Osteocyte (in vitro differentiated cells): Measurements from ENCODE around the gene CDK6. TPM values are rescaled to one million over a fixed set of nuclear protein-coding genes. Genes with fewer than 3 reads are reported as not detected.

Source experiments
- DNase-seq: peaks from one replicate; pipeline ENCODE4 v3.0.0; 2021; ENCODE audit warnings: mixed read lengths; ENCODE audit not compliant: unreplicated experiment; ENCODE audit errors: extremely low spot score
- H3K27ac Mint-ChIP-seq: one replicate; pipeline ENCODE4 v1.8.0; 2021; ENCODE audit warnings: mild to moderate bottlenecking, mixed read lengths; ENCODE audit not compliant: unreplicated experiment
- H3K27me3 Mint-ChIP-seq: one replicate; pipeline ENCODE4 v1.8.0; 2021; ENCODE audit warnings: mixed read lengths; ENCODE audit not compliant: unreplicated experiment
- H3K36me3 Mint-ChIP-seq: one replicate; pipeline ENCODE4 v1.8.0; 2021; ENCODE audit warnings: mixed read lengths; ENCODE audit not compliant: unreplicated experiment
- H3K4me1 Mint-ChIP-seq: one replicate; pipeline ENCODE4 v1.8.0; 2021; ENCODE audit warnings: mixed read lengths; ENCODE audit not compliant: unreplicated experiment
- H3K4me3 Mint-ChIP-seq: one replicate; pipeline ENCODE4 v1.8.0; 2021; ENCODE audit warnings: mild to moderate bottlenecking, moderate library complexity, mixed read lengths; ENCODE audit not compliant: unreplicated experiment
- H3K9me3 Mint-ChIP-seq: one replicate; pipeline ENCODE4 v1.8.0; 2021; ENCODE audit warnings: mixed read lengths; ENCODE audit not compliant: unreplicated experiment
- CTCF ChIP-seq: fragments of 200-600 bp; sonication (generic); IDR thresholded peaks from 2 replicates; pipeline ENCODE4 v1.5.0; 2021; ENCODE audit warnings: antibody characterized with exemption, mild to moderate bottlenecking, moderate library complexity
- total RNA-seq: library from RNA; stranded (reverse); gene quantifications from 2 replicates; pipeline ENCODE4 v1.2.1, GENCODE V29; 2021

The CDK6 gene
- total RNA-seq, 1 donor from 2014 or later = 53.6 TPM

GRCh38 chr7:92702535-92702934, 133.8 kb downstream of the CDK6 start:
- Mint-ChIP-seq H3K27ac (no peak overlapping the region), H3K4me1 (peaks cover 30% of the 10 kb centered on the region), H3K36me3 (peaks cover 14% of the 10 kb centered on the region), H3K9me3 (no peaks in the 10 kb centered on the region), H3K27me3 (no peaks in the 10 kb centered on the region), H3K4me3 (no peak overlapping the region)
- no peak for TF ChIP-seq CTCF
- DNase-seq = no peak

- H3K4me1 Mint-ChIP-seq = peaks cover 49% of the 10 kb centered on the region
- TF ChIP-seq CTCF = no peak
- H3K36me3 Mint-ChIP-seq = peaks cover 8% of the 10 kb centered on the region
- H3K27ac Mint-ChIP-seq = peak overlapping the region; percentile 68
- no peak overlapping the region for H3K4me3 Mint-ChIP-seq
- no peak for DNase-seq
- no peaks in the 10 kb centered on the region for H3K27me3 Mint-ChIP-seq
- no peaks in the 10 kb centered on the region for H3K9me3 Mint-ChIP-seq
Observed at GRCh38 chr7:92699966-92700514, 136.3 kb downstream of the CDK6 start.

GRCh38 chr7:92699560-92699959, 136.8 kb downstream of the CDK6 start:
- H3K36me3 Mint-ChIP-seq = peaks cover 3% of the 10 kb centered on the region
- H3K27me3 Mint-ChIP-seq = no peaks in the 10 kb centered on the region
- no peak for TF ChIP-seq CTCF
- peaks cover 53% of the 10 kb centered on the region for H3K4me1 Mint-ChIP-seq
- no peak overlapping the region for H3K4me3 Mint-ChIP-seq
- no peak for DNase-seq
- H3K27ac Mint-ChIP-seq = peak overlapping the region; percentile 96
- H3K9me3 Mint-ChIP-seq = no peaks in the 10 kb centered on the region

GRCh38 chr7:92698237-92698841, 138.0 kb downstream of the CDK6 start:
- DNase-seq = no peak
- no peaks in the 10 kb centered on the region for H3K36me3 Mint-ChIP-seq
- no peaks in the 10 kb centered on the region for H3K27me3 Mint-ChIP-seq
- H3K9me3 Mint-ChIP-seq = no peaks in the 10 kb centered on the region
- peak overlapping the region; percentile 63 for H3K4me3 Mint-ChIP-seq
- H3K27ac Mint-ChIP-seq = peak overlapping the region; percentile 96
- no peak for TF ChIP-seq CTCF
- H3K4me1 Mint-ChIP-seq = peaks cover 56% of the 10 kb centered on the region

- no peaks in the 10 kb centered on the region for H3K36me3 Mint-ChIP-seq
- no peaks in the 10 kb centered on the region for H3K9me3 Mint-ChIP-seq
- peaks cover 58% of the 10 kb centered on the region for H3K4me1 Mint-ChIP-seq
- peak overlapping the region; percentile 96 for H3K27ac Mint-ChIP-seq
- peak overlapping the region; percentile 11 for H3K4me3 Mint-ChIP-seq
- no peak for DNase-seq
- no peak for TF ChIP-seq CTCF
- H3K27me3 Mint-ChIP-seq = no peaks in the 10 kb centered on the region
Observed at GRCh38 chr7:92697414-92697813, 139.0 kb downstream of the CDK6 start.
